UCSD-AML1 (cell line): ENCODE results near the gene ETFA.

Experiments
- DNase-seq: peaks from one replicate; lab custom pipeline; 2025; ENCODE audit not compliant: unreplicated experiment; lab: John Stamatoyannopoulos, UW

The ETFA gene

GRCh38 chr15:76176487-76177085, 134.7 kb downstream of the ETFA start:
- DNase-seq: no peak

GRCh38 chr15:76176059-76176458, 135.2 kb downstream of the ETFA start:
- DNase-seq: no peak

DNA sequence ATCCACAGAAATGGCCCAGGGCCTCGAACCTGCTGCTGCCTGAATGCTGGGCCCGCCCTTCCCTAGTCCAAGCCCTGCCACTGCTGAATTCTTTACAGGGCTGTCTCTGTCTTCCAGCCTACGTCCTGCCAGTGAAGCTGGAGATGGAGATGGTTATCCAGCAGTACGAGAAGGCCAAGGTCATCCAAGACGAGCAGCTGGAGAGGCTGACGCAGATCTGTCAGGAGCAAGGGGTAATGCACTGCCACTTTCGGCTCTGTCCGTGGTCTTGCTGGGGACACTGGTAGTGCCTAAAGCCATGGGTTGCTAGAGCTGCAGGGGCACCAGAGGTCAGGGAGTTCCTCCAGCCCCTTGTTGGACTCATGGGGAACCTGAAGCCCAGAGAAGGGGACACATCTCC, 135.8 kb downstream of the ETFA start:
- no peak for DNase-seq

GRCh38 chr15:76174654-76175053, 136.6 kb downstream of the ETFA start:
- no peak for DNase-seq

DNA sequence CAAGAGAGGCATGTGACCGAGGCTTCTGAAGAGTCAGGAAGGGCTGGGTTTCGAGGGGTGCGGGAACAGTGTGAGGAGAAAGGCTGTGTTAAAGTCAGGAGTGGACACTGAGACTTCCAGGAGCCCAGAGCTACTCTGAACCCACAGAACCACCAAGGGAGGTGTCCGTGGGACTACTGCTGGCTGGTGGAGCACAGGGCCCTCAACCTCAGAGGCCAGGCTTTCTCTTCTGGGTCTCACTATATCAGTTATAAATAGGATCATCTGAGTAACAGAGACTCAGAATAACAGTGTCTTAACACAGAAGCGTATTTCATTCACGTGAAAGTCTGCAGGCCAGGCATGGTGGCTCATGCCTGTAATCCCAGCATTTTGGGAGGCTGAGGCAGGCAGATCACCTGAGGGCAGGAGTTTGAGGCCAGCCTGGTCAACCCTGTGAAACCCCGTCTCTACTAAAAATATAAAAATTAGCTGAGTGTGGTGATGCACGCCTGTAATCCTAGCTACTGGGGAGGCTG, 137.9 kb downstream of the ETFA start:
- no peak for DNase-seq

DNA sequence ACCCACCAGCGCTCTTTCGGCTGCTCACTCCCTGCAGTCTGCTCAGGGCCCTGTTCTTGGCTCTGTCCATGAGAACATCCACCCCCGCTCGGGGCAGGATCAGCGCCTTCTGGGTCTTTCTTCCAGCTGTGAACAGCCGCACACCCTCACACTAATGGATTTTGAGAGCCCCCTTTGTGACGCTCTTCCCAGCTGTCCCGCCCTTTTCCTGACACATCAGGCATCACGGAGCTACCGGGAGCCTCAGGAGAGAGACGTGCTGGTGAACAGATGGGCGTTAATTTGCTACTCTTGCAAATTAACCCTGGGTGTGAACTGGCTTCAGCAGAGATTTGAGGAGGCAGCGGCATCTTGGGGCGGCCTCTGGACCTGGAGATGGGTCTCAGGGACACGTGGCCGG, 138.5 kb downstream of the ETFA start:
- DNase-seq: no peak

GRCh38 chr15:76169911-76170800, 141.1 kb downstream of the ETFA start:
- DNase-seq: no peak

DNA sequence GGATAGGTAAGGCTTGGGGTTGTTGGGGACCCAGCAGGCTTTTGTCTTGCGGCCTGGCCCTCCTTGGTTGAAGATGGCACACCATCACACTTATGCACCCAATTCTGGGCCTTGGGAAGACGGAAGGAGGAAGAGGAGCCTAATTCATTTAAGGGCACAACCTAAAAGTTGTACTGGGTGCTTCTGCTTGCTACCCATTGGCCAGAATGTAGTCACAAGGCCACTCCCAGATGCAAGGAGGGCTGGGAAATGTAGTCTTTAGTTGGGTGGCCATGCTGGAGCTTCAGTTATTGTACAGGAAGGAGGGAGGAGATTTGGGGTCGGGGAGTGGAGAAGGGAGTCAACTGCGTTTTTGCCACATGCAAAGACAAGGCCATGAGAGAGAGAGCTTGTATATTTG, 142.3 kb downstream of the ETFA start:
- peak; percentile 19 for DNase-seq

DNA sequence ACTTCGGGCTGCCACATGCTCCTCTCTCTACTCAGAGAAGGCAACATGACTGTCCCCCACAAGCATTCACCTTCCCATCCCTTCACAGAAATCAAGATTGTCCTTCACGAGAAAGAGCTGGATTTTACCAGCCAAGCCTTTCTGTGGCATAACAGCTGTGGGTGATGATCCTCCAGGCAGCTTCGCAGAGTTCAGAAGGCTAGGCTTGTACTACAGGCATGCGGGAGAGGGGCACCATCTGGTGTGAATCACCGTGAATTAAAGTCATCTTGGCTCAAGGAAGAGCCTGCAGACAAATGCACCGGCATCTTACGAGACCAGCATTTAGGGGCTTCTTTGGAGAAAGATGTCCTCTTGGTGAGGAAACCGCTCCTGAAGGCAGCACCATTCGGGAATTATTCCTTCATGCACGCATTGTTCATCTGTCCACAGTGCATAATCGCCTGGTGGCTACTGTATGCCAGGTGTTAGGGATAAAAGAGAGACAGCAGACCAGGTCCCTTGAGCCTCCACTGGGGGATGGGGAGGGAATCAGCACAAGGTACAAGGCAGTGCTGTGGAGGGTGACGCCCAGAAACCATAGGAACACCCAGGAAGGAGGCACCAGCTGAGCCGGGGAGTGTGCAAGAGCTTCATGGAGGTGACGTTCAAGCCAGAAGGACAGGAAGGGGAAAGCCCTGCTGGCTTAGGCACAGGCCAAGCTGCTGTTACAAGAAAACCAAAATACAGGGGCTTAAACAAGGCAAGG, 142.9 kb downstream of the ETFA start:
- no peak for DNase-seq

DNA sequence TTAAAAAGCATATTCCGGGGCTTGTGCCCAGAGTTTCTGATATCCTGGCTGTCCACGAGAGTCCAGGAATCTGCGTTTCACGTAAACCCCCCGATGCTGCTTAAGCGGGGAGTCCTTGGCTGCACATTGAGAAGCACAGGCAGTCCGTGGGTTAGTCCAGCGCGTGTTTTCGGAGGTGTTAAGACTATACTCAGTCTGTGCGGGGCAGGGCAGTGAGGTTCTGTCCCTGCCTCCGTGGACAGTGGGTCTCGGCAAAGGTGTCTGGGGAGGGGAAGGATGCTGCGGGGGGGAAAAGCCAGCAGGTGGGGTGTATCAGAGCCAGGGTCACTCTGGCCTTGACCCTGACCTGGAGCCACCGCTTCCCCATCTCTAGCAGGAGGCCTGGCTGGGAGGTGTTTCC, 145.3 kb downstream of the ETFA start:
- no peak for DNase-seq
